Trophoblast cell (in vitro differentiated cells and primary cell): Measurements from ENCODE around the gene NQO2.
A peak's percentile ranks its signal among the peaks of the same experiment; 100 is the strongest.

Experiments
- DNase-seq, 2 donors: peaks; one replicate each; pipeline ENCODE4 v3.0.0-alpha.2; 2016
- H2AFZ ChIP-seq: 2 replicates; pipeline ENCODE4 v1.6.1; 2013; ENCODE audit warnings: low read length, moderate library complexity, mild to moderate bottlenecking; ENCODE audit not compliant: insufficient read depth, poor library complexity
- H2AK5ac ChIP-seq: 2 replicates; pipeline ENCODE4 v1.6.1; 2013; ENCODE audit warnings: mild to moderate bottlenecking, low read length
- H2BK120ac ChIP-seq: 2 replicates; pipeline ENCODE4 v1.6.1; 2013; ENCODE audit warnings: low read length, mild to moderate bottlenecking, moderate library complexity; ENCODE audit not compliant: insufficient read depth, poor library complexity
- H2BK12ac ChIP-seq: 2 replicates; pipeline ENCODE4 v1.6.1; 2013; ENCODE audit warnings: mild to moderate bottlenecking, low read length, moderate library complexity
- H2BK5ac ChIP-seq: 2 replicates; pipeline ENCODE4 v1.6.1; 2013; ENCODE audit warnings: low read length, low read depth, moderate library complexity, mild to moderate bottlenecking; ENCODE audit not compliant: poor library complexity
- H3K14ac ChIP-seq: 2 replicates; pipeline ENCODE4 v1.6.1; 2013; ENCODE audit warnings: mild to moderate bottlenecking, low read length
- H3K18ac ChIP-seq: 2 replicates; pipeline ENCODE4 v1.6.1; 2013; ENCODE audit warnings: mild to moderate bottlenecking, low read length
- H3K23ac ChIP-seq: 2 replicates; pipeline ENCODE4 v1.6.1; 2013; ENCODE audit warnings: low read length
- H3K27ac ChIP-seq: 2 replicates; pipeline ENCODE4 v1.5.1; 2013; ENCODE audit warnings: low read depth, mild to moderate bottlenecking, inconsistent platforms, low read length, moderate library complexity
- H3K27me3 ChIP-seq: 2 replicates; pipeline ENCODE4 v1.6.1; 2013; ENCODE audit warnings: inconsistent platforms, mild to moderate bottlenecking, low read length, moderate library complexity; ENCODE audit not compliant: insufficient read depth
- H3K36me3 ChIP-seq, 2 experiments: 1 replicate in 1 of 2; 2 replicates in 1 of 2; pipeline ENCODE4 v1.6.1; 2013; ENCODE audit warnings: low read length in 2 of 2, mild to moderate bottlenecking in 2 of 2, moderate library complexity in 1 of 2; ENCODE audit not compliant: insufficient read depth in 2 of 2, control insufficient read depth in 1 of 2
- H3K4ac ChIP-seq: 2 replicates; pipeline ENCODE4 v1.6.1; 2013; ENCODE audit warnings: low read depth, mild to moderate bottlenecking, low read length, moderate library complexity
- H3K4me1 ChIP-seq, 2 experiments: 1 replicate in 1 of 2; 2 replicates in 1 of 2; pipeline ENCODE4 v1.6.1; 2013; ENCODE audit warnings: low read length in 2 of 2, mild to moderate bottlenecking in 2 of 2, moderate library complexity in 1 of 2; ENCODE audit not compliant: insufficient read depth in 2 of 2, control insufficient read depth in 1 of 2
- H3K4me2 ChIP-seq: 2 replicates; pipeline ENCODE4 v1.6.1; 2013; ENCODE audit warnings: inconsistent platforms, mild to moderate bottlenecking, low read length, moderate library complexity
- H3K4me3 ChIP-seq: 2 replicates; pipeline ENCODE4 v1.5.1; 2013; ENCODE audit warnings: mild to moderate bottlenecking, low read depth, low read length, inconsistent platforms
- H3K79me1 ChIP-seq: one replicate; pipeline ENCODE4 v1.6.1; 2013; ENCODE audit warnings: low read length
- H3K79me2 ChIP-seq: 2 replicates; pipeline ENCODE4 v1.6.1; 2013; ENCODE audit warnings: low read length, mild to moderate bottlenecking; ENCODE audit not compliant: control insufficient read depth, insufficient read depth, poor library complexity
- H3K9ac ChIP-seq: 2 replicates; pipeline ENCODE4 v1.6.1; 2013; ENCODE audit warnings: mild to moderate bottlenecking, low read length
- H3K9me3 ChIP-seq: 2 replicates; pipeline ENCODE4 v1.6.1; 2013; ENCODE audit warnings: low read depth, mild to moderate bottlenecking, control low read depth, inconsistent platforms, low read length; ENCODE audit not compliant: insufficient read depth
- H4K12ac ChIP-seq: 2 replicates; pipeline ENCODE4 v1.6.1; 2013; ENCODE audit warnings: low read depth, mild to moderate bottlenecking, low read length, moderate library complexity
- H4K8ac ChIP-seq: 2 replicates; pipeline ENCODE4 v1.6.1; 2013; ENCODE audit warnings: low read depth, mild to moderate bottlenecking, low read length, moderate library complexity
- H4K91ac ChIP-seq: one replicate; pipeline ENCODE4 v1.6.1; 2013; ENCODE audit warnings: low read depth, mild to moderate bottlenecking, low read length, moderate library complexity
- WGBS: extraction: QIAGEN DNeasy Blood & Tissue Kit; methylation state at CpG from one replicate; pipeline ENCODE4 v1.1.7; 2013; ENCODE audit warnings: missing lambda C conversion rate; ENCODE audit not compliant: insufficient read length, insufficient coverage; ENCODE audit errors: extremely low coverage; 5-methylcytosine and 5-hydroxymethylcytosine counted together

Gene NQO2

GRCh38 chr6:2979819-2980464 lies 19.8 kb upstream of the NQO2 start:
- Histone ChIP-seq H3K23ac (no peak overlapping the region), H3K18ac (no peak overlapping the region), H3K36me3 (no peaks in the 10 kb centered on the region), H2AFZ (no peak overlapping the region), H2BK12ac (no peak overlapping the region), H2BK120ac (no peak overlapping the region), H4K91ac (no peak overlapping the region), H3K14ac (no peak overlapping the region), H3K9me3 (peaks cover 3% of the 10 kb centered on the region), H4K12ac (no peak overlapping the region), H2AK5ac (no peak overlapping the region), H3K27ac (no peak overlapping the region), H3K27me3 (no peaks in the 10 kb centered on the region), H3K79me2 (no peaks in the 10 kb centered on the region), H4K8ac (no peak overlapping the region), H3K4me3 (no peak overlapping the region), H3K79me1 (no peaks in the 10 kb centered on the region), H3K4ac (no peak overlapping the region), H3K4me1 (no peaks in the 10 kb centered on the region), H3K9ac (no peak overlapping the region), H3K4me2 (no peak overlapping the region), H2BK5ac (no peak overlapping the region)
- WGBS, result no CpG with 5 or more reads among the region's 2 CpGs
- peak; percentile 58 to 68 for DNase-seq

- no peak overlapping the region for H2AK5ac ChIP-seq
- no peak overlapping the region for H4K8ac ChIP-seq
- DNase-seq, result no peak
- H3K79me2 ChIP-seq, result no peaks in the 10 kb centered on the region
- no peak overlapping the region for H2AFZ ChIP-seq
- no peak overlapping the region for H3K9ac ChIP-seq
- no peak overlapping the region for H3K18ac ChIP-seq
- H2BK5ac ChIP-seq, result no peak overlapping the region
- H3K79me1 ChIP-seq, result no peaks in the 10 kb centered on the region
- no peak overlapping the region for H2BK120ac ChIP-seq
- no peaks in the 10 kb centered on the region for H3K4me1 ChIP-seq
- no peak overlapping the region for H3K27ac ChIP-seq
- WGBS, result no CpG with 5 or more reads among the region's 3 CpGs
- H3K36me3 ChIP-seq, result no peaks in the 10 kb centered on the region
- H3K14ac ChIP-seq, result no peak overlapping the region
- H3K4ac ChIP-seq, result no peak overlapping the region
- no peak overlapping the region for H3K4me3 ChIP-seq
- H4K12ac ChIP-seq, result no peak overlapping the region
- H2BK12ac ChIP-seq, result no peak overlapping the region
- no peak overlapping the region for H4K91ac ChIP-seq
- peaks cover 3% of the 10 kb centered on the region for H3K9me3 ChIP-seq
- no peak overlapping the region for H3K4me2 ChIP-seq
- no peak overlapping the region for H3K23ac ChIP-seq
- no peaks in the 10 kb centered on the region for H3K27me3 ChIP-seq
Measured at GRCh38 chr6:2980465-2980855, 19.2 kb upstream of the NQO2 start.

DNA sequence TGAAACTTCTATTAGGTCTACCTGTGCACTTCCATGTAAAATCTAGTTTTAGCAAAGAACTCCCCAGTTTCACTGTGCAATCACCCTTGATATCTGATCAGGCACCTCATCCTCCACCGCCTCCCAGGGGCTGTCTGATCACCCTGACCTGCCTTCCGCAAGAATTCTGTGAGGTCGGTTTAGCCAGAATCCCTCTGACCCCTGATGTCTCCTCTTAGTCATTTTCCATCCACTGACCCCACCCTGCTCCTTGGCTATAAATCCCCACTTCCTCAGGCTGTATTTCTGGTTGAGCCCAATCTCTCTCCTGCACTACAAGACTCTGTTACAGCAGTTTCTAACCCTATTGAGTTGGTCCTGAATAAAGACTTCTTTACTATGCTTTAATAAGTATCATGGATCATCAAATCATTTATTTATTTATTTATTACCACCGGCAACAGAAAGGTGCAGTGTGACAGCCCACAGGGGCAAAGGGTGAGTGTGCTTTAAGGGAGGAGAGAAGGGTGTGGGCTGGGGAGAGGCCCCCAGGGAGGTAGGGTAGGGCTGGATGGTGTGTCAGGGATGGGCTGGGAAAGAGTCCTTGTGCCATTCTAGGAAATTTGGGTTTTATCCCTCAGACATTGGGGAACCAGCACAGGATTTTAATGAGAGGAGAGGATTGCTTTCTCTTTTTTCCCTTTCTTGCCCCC lies 17.1 kb upstream of the NQO2 start:
- Histone ChIP-seq H3K4me1 (no peaks in the 10 kb centered on the region), H3K4me3 (no peak overlapping the region), H4K8ac (no peak overlapping the region), H2AFZ (no peak overlapping the region), H3K4ac (no peak overlapping the region), H3K27me3 (no peaks in the 10 kb centered on the region), H4K91ac (no peak overlapping the region), H3K36me3 (no peaks in the 10 kb centered on the region), H3K18ac (no peak overlapping the region), H3K27ac (no peak overlapping the region), H3K79me1 (no peaks in the 10 kb centered on the region), H3K14ac (no peak overlapping the region), H2BK5ac (no peak overlapping the region), H4K12ac (no peak overlapping the region), H3K9ac (no peak overlapping the region), H2BK120ac (no peak overlapping the region), H3K4me2 (no peak overlapping the region), H2AK5ac (no peak overlapping the region), H3K79me2 (no peaks in the 10 kb centered on the region), H3K23ac (no peak overlapping the region), H3K9me3 (peaks cover 3% of the 10 kb centered on the region), H2BK12ac (no peak overlapping the region)
- DNase-seq, result no peak
- WGBS, result no CpG with 5 or more reads among the region's 4 CpGs

DNA sequence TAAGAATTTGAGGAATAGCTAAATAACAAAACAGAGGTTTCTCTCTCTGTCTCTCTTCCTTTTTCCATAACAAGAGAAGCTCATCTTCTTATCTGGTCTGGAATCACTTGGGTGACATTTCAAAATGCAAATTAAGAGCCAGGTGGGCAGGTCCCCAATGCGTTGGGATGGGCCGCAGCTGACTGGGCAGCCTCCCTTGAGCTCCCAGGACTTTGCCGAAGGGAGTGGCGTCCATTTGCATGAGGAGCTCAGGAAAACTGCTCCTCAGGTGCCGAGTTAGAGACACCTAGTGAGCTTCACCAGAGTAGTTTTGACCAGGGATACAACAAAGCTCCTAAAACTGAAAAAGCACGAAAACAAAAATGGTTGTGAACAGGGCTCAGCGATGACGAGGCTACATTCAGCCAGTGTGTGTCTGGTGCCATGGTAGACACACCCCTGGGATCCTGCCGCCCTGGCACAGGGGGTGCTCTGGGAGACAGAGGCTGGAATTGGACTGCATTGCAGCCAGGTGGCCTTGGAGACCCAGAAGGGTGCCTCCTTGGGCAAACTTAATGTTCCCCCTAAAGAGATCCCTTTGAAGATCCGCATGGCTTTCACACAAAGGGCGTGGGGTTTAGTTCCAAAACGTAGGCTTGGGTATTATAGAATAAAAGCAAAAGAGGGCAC lies 14.8 kb upstream of the NQO2 start:
- H3K79me2 ChIP-seq, result peaks cover 2% of the 10 kb centered on the region
- H4K91ac ChIP-seq, result no peak overlapping the region
- H3K4ac ChIP-seq, result no peak overlapping the region
- no peak overlapping the region for H3K23ac ChIP-seq
- H4K8ac ChIP-seq, result no peak overlapping the region
- DNase-seq, result peak in 1 of 2 donors; percentile 20
- H3K18ac ChIP-seq, result no peak overlapping the region
- no peak overlapping the region for H3K27ac ChIP-seq
- peaks cover 3 to 5% of the 10 kb centered on the region in 2 experiments for H3K4me1 ChIP-seq
- H2BK12ac ChIP-seq, result no peak overlapping the region
- H2BK5ac ChIP-seq, result no peak overlapping the region
- no peak overlapping the region for H3K4me3 ChIP-seq
- H2BK120ac ChIP-seq, result no peak overlapping the region
- H3K4me2 ChIP-seq, result no peak overlapping the region
- H3K79me1 ChIP-seq, result peaks cover 13% of the 10 kb centered on the region
- H2AK5ac ChIP-seq, result no peak overlapping the region
- WGBS, result no CpG with 5 or more reads among the region's 12 CpGs
- H4K12ac ChIP-seq, result no peak overlapping the region
- H3K27me3 ChIP-seq, result no peaks in the 10 kb centered on the region
- no peaks in the 10 kb centered on the region for H3K36me3 ChIP-seq
- H3K14ac ChIP-seq, result no peak overlapping the region
- H3K9me3 ChIP-seq, result peaks cover 3% of the 10 kb centered on the region
- H3K9ac ChIP-seq, result no peak overlapping the region
- no peak overlapping the region for H2AFZ ChIP-seq
